HG02763 (cell line): ENCODE measurements around the gene MS4A8.

ENCODE experiments used
- ATAC-seq: cut with Tn5 transposase; IDR thresholded peaks from one replicate; pipeline ENCODE4 v1.9.1; 2021; ENCODE audit warnings: mild to moderate bottlenecking, moderate library complexity; ENCODE audit not compliant: unreplicated experiment

Gene MS4A8

GRCh38 chr11:60762851-60763691, 63.7 kb downstream of the MS4A8 start:
- ATAC-seq = peak; percentile 66

- no peak for ATAC-seq
These were observed 64.4 kb downstream of the MS4A8 start for GRCh38 chr11:60763692-60764369.

- no peak for ATAC-seq
These were observed 65.5 kb downstream of the MS4A8 start for GRCh38 chr11:60764879-60765278.

GRCh38 chr11:60765355-60765754, 65.9 kb downstream of the MS4A8 start:
- ATAC-seq = no peak
